A673 (cell line): ENCODE measurements around the gene SPRING1.

Source experiments
- CTCF ChIP-seq: fragments of 300-800, 200-600 bp; sonication (generic); conservative IDR thresholded peaks from 2 replicates; pipeline ENCODE4 v1.5.1; 2017; ENCODE audit warnings: low read depth, mild to moderate bottlenecking, antibody characterized with exemption, low read length, moderate library complexity, mixed read lengths
- EZH2 ChIP-seq: fragments of 200-600 bp; sonication (generic); IDR thresholded peaks from 2 replicates; pipeline ENCODE4 v1.6.1; 2017; ENCODE audit warnings: borderline replicate concordance, low read depth, mild to moderate bottlenecking, mixed read lengths, antibody characterized with exemption, low read length; ENCODE audit not compliant: poor library complexity, severe bottlenecking

- TF ChIP-seq CTCF (0 out of 2 replicates have a peak, but pooled peaks have one; percentile 12), EZH2 (no peak)
Observed at GRCh38 chr12:116773276-116773731, 35.4 kb upstream of the SPRING1 start.
